HG02571 (cell line): ENCODE results near the gene TNIK.

Source experiments
- ATAC-seq: cut with Tn5 transposase; IDR thresholded peaks from one replicate; pipeline ENCODE4 v1.9.1; 2021; ENCODE audit warnings: mild to moderate bottlenecking, moderate library complexity; ENCODE audit not compliant: unreplicated experiment

Gene TNIK

DNA sequence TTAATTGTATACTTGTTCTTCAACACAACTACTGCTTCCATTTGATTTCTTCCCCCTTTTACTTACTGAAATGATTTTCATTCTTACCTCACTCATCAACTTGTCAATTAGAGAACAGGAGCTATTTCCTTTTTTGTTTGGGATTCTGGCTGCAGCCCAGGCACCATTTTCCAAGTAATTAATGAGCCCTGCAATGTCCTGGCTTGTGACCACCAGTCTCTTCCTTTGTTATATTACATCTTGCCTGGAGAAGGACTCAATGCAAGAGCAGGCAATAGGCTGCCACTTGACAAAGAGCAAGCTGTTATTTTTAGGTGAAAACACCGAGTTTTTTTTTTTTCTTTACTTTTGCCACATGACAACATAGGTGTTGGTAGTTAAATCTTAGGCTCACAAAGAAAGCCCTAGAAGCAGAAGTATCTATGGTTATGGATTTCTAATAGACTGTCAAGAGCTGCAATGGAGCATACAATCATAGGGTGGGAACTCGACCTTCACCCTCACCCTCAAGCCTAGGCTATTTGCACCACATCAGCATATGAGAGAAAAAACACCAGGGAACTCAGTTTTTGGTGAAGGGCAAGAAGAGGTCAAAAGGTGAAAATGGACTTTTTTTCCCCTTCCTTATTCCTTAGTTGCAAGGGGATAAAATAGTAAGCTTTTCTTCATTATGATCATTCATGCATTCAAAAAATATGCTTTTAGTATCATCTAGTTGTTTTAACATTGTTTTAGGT is 114.9 kb downstream of the TNIK start:
- no peak for ATAC-seq

- ATAC-seq, result no peak
These were observed 116.5 kb downstream of the TNIK start for GRCh38 chr3:171343693-171344092.

DNA sequence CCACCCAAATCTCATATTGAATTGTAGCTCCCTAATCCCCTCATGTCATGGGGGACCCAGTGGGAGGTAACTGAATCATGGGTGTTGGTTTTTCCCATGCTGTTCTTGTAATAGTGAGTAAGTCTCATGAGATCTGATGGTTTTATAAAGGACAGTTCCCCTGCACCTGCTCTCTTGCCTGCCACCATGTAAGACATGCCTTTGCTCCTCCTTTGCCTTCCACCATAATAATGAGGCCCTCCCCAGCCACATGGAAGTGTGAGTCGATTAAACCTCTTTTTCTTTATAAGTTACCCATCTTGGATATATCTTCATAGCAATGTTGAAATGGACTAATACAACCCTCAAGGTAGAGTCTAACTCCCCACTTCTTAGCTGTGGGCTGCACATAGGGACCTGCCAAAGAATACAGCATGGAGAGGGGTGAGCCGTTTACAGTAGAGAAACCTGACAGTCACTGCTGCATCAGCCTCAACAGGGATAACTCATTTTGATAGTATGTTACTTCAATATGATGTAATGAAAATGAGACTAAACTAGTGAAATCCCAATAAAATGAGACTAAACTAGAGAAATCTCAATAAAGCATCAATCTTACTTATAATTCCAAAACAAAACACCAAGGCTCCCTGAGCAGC is 117.3 kb downstream of the TNIK start:
- no peak for ATAC-seq

DNA sequence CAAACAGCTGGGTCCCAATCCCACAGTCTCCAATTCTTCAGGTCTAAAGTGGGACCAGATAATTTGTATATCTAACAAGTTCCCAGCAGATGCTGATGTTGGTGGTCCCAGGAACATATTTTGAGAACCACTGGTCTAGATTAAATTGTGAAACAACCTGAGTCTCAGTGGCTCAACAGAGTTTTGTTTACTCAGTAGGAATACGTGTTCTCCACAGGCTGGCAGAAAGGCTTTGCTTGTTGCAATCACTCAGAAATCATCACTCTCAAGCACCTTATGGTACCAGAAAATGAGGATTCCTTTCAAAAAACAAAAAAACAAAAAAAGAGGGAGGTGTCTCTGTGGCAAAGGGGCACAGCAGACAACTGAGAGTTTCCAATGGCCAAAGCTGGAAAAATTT is 118.0 kb downstream of the TNIK start:
- no peak for ATAC-seq

GRCh38 chr3:171340434-171340833 is 119.8 kb downstream of the TNIK start:
- no peak for ATAC-seq

DNA sequence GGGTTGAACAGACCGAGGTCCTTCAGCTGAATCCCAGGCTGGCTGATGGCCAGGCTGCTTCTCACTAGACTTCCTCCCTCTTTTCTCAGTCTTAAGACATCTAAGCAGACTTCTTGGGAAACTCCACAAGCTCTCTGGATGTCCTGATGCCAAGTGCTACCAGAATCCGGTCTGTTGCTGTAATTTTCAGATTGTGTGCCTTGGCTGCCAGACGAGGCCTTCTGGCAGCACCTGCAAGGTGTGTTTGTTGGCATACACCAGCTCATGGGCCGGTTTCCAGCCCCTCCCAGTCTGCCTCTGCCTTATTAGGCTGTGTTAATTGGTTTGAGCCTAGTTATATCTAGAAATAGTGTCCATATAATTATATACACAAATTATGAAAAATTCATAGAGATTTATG is 120.6 kb downstream of the TNIK start:
- no peak for ATAC-seq

GRCh38 chr3:171336406-171336805 is 123.8 kb downstream of the TNIK start:
- ATAC-seq, result no peak

- no peak for ATAC-seq
These were observed 124.6 kb downstream of the TNIK start for GRCh38 chr3:171335559-171335958.

DNA sequence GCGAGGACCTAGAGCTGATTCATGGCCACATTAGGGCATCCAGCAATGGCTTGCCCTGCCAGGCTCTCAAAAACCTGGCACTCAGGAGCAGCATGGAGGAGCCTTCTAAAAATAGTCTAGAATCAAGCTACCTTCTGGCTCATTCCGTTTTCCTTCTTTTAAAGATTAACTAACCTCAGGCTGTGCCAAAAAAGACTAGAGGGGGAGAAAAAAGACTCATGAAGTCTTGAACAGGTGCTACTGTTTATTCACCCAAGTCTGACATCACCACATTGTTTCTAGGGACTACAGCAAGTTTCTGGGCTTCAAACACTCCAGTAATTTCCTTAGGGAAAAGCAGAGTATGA is 125.8 kb downstream of the TNIK start:
- ATAC-seq, result no peak

- no peak for ATAC-seq
These were observed 126.3 kb downstream of the TNIK start for GRCh38 chr3:171333784-171334464.

GRCh38 chr3:171330938-171331337 is 129.3 kb downstream of the TNIK start:
- ATAC-seq, result no peak

GRCh38 chr3:171329746-171330145 is 130.5 kb downstream of the TNIK start:
- no peak for ATAC-seq

GRCh38 chr3:171328419-171329082 is 131.7 kb downstream of the TNIK start:
- no peak for ATAC-seq

DNA sequence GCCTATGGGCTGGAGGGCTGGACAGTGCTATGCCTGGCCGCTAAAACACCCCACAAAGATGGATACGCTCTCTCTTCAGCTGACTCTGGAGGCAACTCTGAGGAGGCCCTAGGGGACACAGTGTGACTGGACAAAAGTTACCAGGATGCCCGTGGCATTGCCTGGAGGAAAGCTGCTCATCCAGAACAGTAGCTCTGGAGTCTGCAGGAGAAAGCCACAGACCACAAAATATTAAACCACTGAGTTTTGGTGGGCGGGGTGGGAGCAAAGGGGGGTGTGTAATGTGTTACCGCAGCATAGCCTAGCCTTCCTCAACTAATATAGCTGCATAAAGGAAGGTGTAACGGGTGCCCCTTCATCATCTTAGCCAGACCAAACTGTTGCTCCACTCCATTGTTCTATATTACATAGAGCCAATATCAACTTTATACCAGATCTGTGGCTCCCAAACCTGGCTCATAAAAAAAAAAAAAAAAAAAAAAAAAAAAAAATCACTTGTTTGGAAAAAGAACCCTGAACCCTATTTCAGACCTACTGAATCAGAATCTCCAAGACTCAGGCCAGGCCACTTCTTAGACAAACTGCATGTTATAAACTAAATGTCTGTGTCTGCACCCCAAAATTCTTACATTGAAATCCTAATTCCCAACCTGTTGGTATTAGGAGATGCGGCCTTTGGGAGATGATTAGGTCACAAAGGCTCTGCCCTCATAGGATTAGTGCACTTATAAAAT is 132.6 kb downstream of the TNIK start:
- ATAC-seq, result no peak

DNA sequence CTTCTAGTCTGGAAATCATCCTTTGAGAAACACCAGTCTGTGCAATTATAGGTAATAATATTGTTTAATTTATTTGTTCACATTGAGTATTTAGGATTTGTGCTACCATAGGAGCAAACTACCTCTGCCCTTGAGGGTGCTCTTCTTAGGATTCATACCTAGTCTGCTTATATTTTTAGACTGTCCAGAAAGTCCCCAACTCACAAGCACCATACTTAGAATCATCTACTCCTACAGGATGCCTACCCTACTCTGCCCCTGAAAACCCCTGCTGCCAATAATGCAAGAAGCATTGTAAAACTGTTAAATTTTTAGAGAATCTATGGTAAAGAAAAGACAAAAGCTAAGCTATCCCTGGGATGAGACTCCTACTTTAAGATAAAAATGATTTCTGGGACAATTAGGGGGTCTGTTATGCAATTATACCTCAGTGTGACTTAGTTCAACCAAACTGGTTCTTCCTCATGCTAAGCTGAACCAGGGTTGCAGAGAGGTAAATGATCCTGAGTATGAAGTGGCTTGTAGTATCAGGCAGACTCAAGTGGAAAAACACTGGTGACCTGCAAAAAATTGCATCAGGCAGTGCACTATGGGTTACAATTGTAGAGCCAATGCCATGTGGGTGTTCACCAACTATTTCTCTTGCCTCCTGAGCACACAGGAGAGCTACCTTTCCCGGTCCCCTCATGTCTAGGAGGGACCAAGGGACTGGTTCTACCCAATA is 133.3 kb downstream of the TNIK start:
- ATAC-seq, result no peak

DNA sequence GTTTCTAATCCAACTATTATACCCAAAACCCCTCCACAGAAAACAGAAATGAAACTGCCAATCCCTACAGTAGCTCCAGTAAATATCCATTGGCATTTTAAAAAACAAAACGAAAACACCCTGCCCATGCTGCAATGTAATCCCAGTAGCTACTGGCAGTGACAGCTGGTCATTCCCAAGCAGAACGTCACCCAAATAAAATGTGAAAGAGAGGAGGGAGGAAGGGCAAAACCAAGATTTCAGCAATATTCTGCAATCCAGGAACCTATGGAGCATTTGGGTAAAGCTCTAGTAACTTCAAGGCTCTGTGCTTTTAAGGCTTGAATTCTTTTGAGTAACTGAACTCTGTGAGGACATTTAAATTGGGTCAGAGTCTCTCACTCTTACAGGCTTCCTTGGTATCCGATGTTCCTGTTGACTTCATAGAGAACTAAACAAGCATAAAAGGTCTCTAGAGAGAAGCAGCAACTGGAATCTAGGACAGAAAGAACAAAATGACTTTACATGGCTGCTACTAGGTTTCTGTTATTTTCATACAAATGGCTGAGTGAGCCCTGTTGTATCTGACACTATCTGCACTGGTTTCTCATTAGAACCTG is 136.2 kb downstream of the TNIK start:
- no peak for ATAC-seq

DNA sequence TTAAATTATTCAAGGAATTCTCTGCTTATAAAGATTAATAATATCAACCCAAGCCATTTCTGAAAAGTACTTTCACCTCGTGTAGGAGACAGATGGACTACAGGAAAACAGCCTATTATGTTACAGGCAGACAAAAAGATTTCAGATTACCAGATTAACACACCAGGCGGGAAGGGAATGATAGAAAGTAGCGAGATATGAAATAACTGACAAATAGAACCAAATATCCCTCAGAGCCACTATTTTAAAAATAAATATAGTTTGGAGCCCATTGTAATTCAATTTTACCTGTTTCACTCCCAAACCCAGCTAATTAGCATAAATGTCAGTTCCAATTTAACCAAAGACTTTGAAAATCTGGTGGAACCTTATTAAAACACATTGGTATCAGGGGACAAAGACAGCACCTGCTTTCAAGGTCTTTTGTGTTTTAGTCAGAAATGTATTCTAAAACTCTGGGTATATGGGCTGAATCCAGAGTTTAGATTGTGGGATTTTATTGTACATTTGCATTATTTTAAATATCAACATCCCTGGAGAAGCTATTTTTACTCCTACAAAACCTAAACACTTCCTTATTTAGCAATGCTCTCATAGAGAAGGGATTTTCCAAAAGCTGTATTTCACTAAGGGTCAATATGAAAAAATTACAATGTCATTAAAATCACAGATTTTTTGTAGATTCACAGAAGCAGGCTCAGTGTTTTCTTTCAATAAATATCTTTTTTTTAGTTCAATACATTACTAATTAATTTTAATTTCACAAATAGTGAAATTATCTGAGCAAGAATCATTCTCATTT is 138.4 kb downstream of the TNIK start:
- no peak for ATAC-seq

- no peak for ATAC-seq
These were observed 139.3 kb downstream of the TNIK start for GRCh38 chr3:171320750-171321558.
